Stimulated activated CD4-positive, alpha-beta T cell treated with anti-CD3 and anti-CD28 coated beads, Interleukin-4, amount 100 ng/mL, for 4 hours (primary cell): ENCODE results near the gene ALDH7A1.

Experiments used
- DNase-seq, 2 experiments: peaks; one replicate each; pipeline ENCODE4 v3.0.0-alpha.2; 2020

Gene ALDH7A1

GRCh38 chr5:126506079-126506478, 88.9 kb downstream of the ALDH7A1 start:
- no peak for DNase-seq

GRCh38 chr5:126503602-126504104, 91.4 kb downstream of the ALDH7A1 start:
- DNase-seq: no peak

- no peak for DNase-seq
Observed at GRCh38 chr5:126501448-126501847, 93.6 kb downstream of the ALDH7A1 start.

GRCh38 chr5:126499853-126500342, 95.1 kb downstream of the ALDH7A1 start:
- DNase-seq: no peak

GRCh38 chr5:126499278-126499677, 95.7 kb downstream of the ALDH7A1 start:
- no peak for DNase-seq

GRCh38 chr5:126497506-126497905, 97.5 kb downstream of the ALDH7A1 start:
- DNase-seq: no peak

GRCh38 chr5:126494393-126494792, 100.6 kb downstream of the ALDH7A1 start:
- DNase-seq: no peak

GRCh38 chr5:126492939-126493338, 102.1 kb downstream of the ALDH7A1 start:
- no peak for DNase-seq

- no peak for DNase-seq
Observed at GRCh38 chr5:126490167-126490940, 104.7 kb downstream of the ALDH7A1 start.

GRCh38 chr5:126488443-126489065, 106.5 kb downstream of the ALDH7A1 start:
- no peak for DNase-seq

- DNase-seq: no peak
Observed at GRCh38 chr5:126487596-126487995, 107.4 kb downstream of the ALDH7A1 start.

GRCh38 chr5:126486332-126486731, 108.7 kb downstream of the ALDH7A1 start:
- DNase-seq: no peak

GRCh38 chr5:126484253-126484652, 110.8 kb downstream of the ALDH7A1 start:
- DNase-seq: no peak

GRCh38 chr5:126483156-126483555, 111.9 kb downstream of the ALDH7A1 start:
- no peak for DNase-seq

- DNase-seq: no peak
Observed at GRCh38 chr5:126482591-126482990, 112.4 kb downstream of the ALDH7A1 start.

- no peak for DNase-seq
Observed at GRCh38 chr5:126481243-126481642, 113.8 kb downstream of the ALDH7A1 start.
